K562 (cell line): ENCODE data around the gene MAPKAPK2. TPM values are rescaled to one million over a fixed set of nuclear protein-coding genes. Genes with fewer than 3 reads are reported as not detected.

ENCODE experiments used
- ATAC-seq: fragments of 200-7000 bp; cut with Tn5 transposase; 3 replicates; pipeline ENCODE4 v1.9.1; 2020; ENCODE audit warnings: moderate library complexity
- BruUV-seq: library from RNA; stranded (reverse); fragments of 400-500 nt; replicated peaks from 2 replicates; lab custom pipeline; 2021; lab: Mats Ljungman, UMichigan
- CTCF ChIA-PET: fragments of 300-600 bp; formaldehyde crosslinking; extraction: SDS; loops from one replicate; lab custom pipeline; 2021; ENCODE audit warnings: low intra/inter-chr PET ratio; lab: Yijun Ruan, JAX
- POLR2A ChIA-PET: fragments of 300-600, 350-650 bp; sonication (Branson Sonifier 250); formaldehyde crosslinking; extraction: SDS; loops from one replicate; lab custom pipeline; 2021; ENCODE audit warnings: antibody characterized with exemption, inconsistent platforms; lab: Yijun Ruan, JAX
- DNase-seq, 4 experiments: peaks; one replicate each; pipeline versions ENCODE4 v3.0.0 to v3.0.0-alpha.2; 2011 to 2018; ENCODE audit warnings: low spot score in 3 of 4, mixed read lengths in 3 of 4; ENCODE audit errors: extremely low read depth in 1 of 4
- FAIRE-seq: peaks from 2 replicates; lab custom pipeline; 2011; peaks lifted over from hg19 to GRCh38; lab: Jason Lieb, UNC
- H2AFZ ChIP-seq: 2 replicates; pipeline ENCODE4 v1.6.0; 2011; ENCODE audit warnings: low read depth, low read length, control low read depth, inconsistent platforms
- H3K27ac ChIP-seq: fragments of 200-600 bp; 3 replicates; pipeline ENCODE4 v1.8.0; 2011; ENCODE audit warnings: low read depth, mild to moderate bottlenecking, control low read depth, inconsistent platforms, low read length, moderate library complexity, mixed read lengths; ENCODE audit errors: extremely low read depth
- H3K27me3 ChIP-seq, 2 experiments: fragments of 300-600 bp in 1 of 2; 2 replicates in 1 of 2; 3 replicates in 1 of 2; pipeline versions ENCODE4 v1.6.0 to v1.8.0; 2011; ENCODE audit warnings: inconsistent platforms in 2 of 2, low read length in 2 of 2, mild to moderate bottlenecking in 1 of 2, mixed read lengths in 1 of 2, moderate library complexity in 1 of 2; ENCODE audit not compliant: control insufficient read depth in 2 of 2, insufficient read depth in 2 of 2
- H3K36me3 ChIP-seq: fragments of 300-600 bp; 3 replicates; pipeline ENCODE4 v1.8.0; 2011; ENCODE audit warnings: mild to moderate bottlenecking, low read length, inconsistent platforms; ENCODE audit not compliant: control insufficient read depth, insufficient read depth
- H3K4me1 ChIP-seq, 2 experiments: fragments of 200-600 bp in 1 of 2; replicated peaks in 1 of 2; 2 replicates in 1 of 2; 3 replicates in 1 of 2; pipeline versions ENCODE4 v1.5.1 to v1.8.0; 2011; ENCODE audit warnings: inconsistent platforms in 2 of 2, low read length in 2 of 2, mild to moderate bottlenecking in 1 of 2, mixed read lengths in 1 of 2, moderate library complexity in 1 of 2; ENCODE audit not compliant: control insufficient read depth in 2 of 2, insufficient read depth in 2 of 2
- H3K4me2 ChIP-seq: 2 replicates; pipeline ENCODE4 v1.6.1; 2011; ENCODE audit warnings: low read length, control low read depth, inconsistent platforms, mixed read lengths; ENCODE audit not compliant: insufficient read depth
- H3K4me3 ChIP-seq: fragments of 200-600 bp; sonication (generic), shearing (Covaris generic); 2 replicates; pipeline ENCODE4 v1.5.1; 2016; ENCODE audit warnings: control low read depth, inconsistent platforms
- H3K79me2 ChIP-seq: fragments of 200-600 bp; 3 replicates; pipeline ENCODE4 v1.8.0; 2011; ENCODE audit warnings: low read length, inconsistent platforms; ENCODE audit not compliant: control insufficient read depth, insufficient read depth
- H3K9ac ChIP-seq, 2 experiments: 2 replicates each; pipeline versions ENCODE4 v1.6.0 to v1.6.1; 2011; ENCODE audit warnings: low read depth in 2 of 2, low read length in 2 of 2, control low read depth in 1 of 2, inconsistent platforms in 1 of 2, mild to moderate bottlenecking in 1 of 2, mixed read lengths in 1 of 2; ENCODE audit not compliant: insufficient read depth in 1 of 2
- H3K9me1 ChIP-seq: one replicate; pipeline ENCODE4 v1.6.0; 2011; ENCODE audit warnings: inconsistent platforms, mild to moderate bottlenecking, low read length, moderate library complexity; ENCODE audit not compliant: control insufficient read depth, insufficient read depth
- H3K9me3 ChIP-seq: replicated peaks from 2 replicates; pipeline ENCODE4 v1.5.1; 2011; ENCODE audit warnings: low read depth, low read length, inconsistent platforms; ENCODE audit not compliant: control insufficient read depth, insufficient read depth
- H4K20me1 ChIP-seq: replicated peaks from 2 replicates; pipeline ENCODE4 v1.6.1; 2011; ENCODE audit warnings: low read length, inconsistent platforms, mixed read lengths; ENCODE audit not compliant: control insufficient read depth, insufficient read depth
- CREB1 ChIP-seq, 2 experiments: sonication (generic) in 1 of 2; formaldehyde crosslinking in 1 of 2; IDR thresholded peaks; 2 replicates each; pipeline versions ENCODE4 v1.6.1 to v1.8.0; 2012 to 2022; ENCODE audit warnings: inconsistent platforms in 1 of 2, mild to moderate bottlenecking in 1 of 2, missing genetic modification reagents in 1 of 2, moderate library complexity in 1 of 2
- PCBP2 ChIP-seq: fragments of 200-400 bp; formaldehyde crosslinking; IDR thresholded peaks from 2 replicates; pipeline ENCODE4 v1.6.1; 2018; ENCODE audit warnings: low read length, low read depth, mild to moderate bottlenecking, moderate library complexity; ENCODE audit not compliant: poor library complexity, severe bottlenecking
- POLR3A ChIP-seq: IDR thresholded peaks from 2 replicates; pipeline ENCODE4 v1.6.1; 2011; ENCODE audit warnings: borderline replicate concordance, mild to moderate bottlenecking, moderate library complexity; ENCODE audit not compliant: insufficient read length, insufficient read depth; ENCODE audit errors: extremely low read depth
- WGBS: fragments of 100-300 bp; shearing (Covaris generic); methylation state at CpG from one replicate; pipeline ENCODE4 v1.1.6; 2016; ENCODE audit warnings: low coverage, mixed read lengths; ENCODE audit not compliant: insufficient coverage; ENCODE audit errors: missing lambda C conversion rate; 5-methylcytosine and 5-hydroxymethylcytosine counted together
- in situ Hi-C: fragments of 300-500 bp; cut with MboI; formaldehyde crosslinking; loops from 4 replicates; pipeline ENCODE4 v1.15.0; 2018; ENCODE audit warnings: inconsistent platforms, mixed read lengths
- intact Hi-C: fragments of 100-400 bp; cut with micrococcal nuclease; formaldehyde crosslinking; loops from 2 replicates; pipeline ENCODE4 v1.14.2; 2022
- polyA plus RNA-seq, 8 experiments: library from polyadenylated mRNA; depleted of rRNA in 4 of 8; stranded (reverse) in 5 of 8; unstranded in 3 of 8; fragments of >200 nt; fragmentation: Nextera tagmentation in 2 of 8; fragmentation: Illumina TruSeq in 1 of 8; extraction: Ambion mirVana in 2 of 8; extraction: Trizol in 1 of 8; gene quantifications; 2 replicates each; pipeline versions ENCODE4 v1.2.1 to v1.2.3, GENCODE V29; 2011 to 2014; ENCODE audit warnings: inconsistent platforms in 1 of 8, missing spikeins in 1 of 8
- total RNA-seq, 7 experiments: library from RNA; depleted of rRNA in 6 of 7; stranded (reverse); fragments of >200 nt in 6 of 7; fragmentation: Illumina TruSeq in 2 of 7; extraction: Trizol in 2 of 7; gene quantifications; 2 replicates each; pipeline versions ENCODE4 v1.2.1 to v1.2.3, GENCODE V29; 2011 to 2021; ENCODE audit warnings: low replicate concordance in 1 of 7
- TF ChIP-seq, protein P1 (sequence below): fragments of 450-650 bp; IDR thresholded peaks from 2 replicates; pipeline ENCODE4 v1.6.1; 2018; ENCODE audit not compliant: partially characterized antibody
- TF ChIP-seq, protein P2 (sequence below), 2 experiments: IDR thresholded peaks; 2 replicates each; pipeline ENCODE4 v1.6.1; 2012; ENCODE audit warnings: improper control_type of control experiment in 2 of 2, low read depth in 2 of 2, low read length in 2 of 2, borderline replicate concordance in 1 of 2

MAPKAPK2 gene
- total and polyA plus RNA-seq, 9 of the 15 experiments (the other 6 are each of a cell fraction or from before 2014, with no cell fraction given), result 0.63 to 94.2 (median 52.1) TPM

DNA sequence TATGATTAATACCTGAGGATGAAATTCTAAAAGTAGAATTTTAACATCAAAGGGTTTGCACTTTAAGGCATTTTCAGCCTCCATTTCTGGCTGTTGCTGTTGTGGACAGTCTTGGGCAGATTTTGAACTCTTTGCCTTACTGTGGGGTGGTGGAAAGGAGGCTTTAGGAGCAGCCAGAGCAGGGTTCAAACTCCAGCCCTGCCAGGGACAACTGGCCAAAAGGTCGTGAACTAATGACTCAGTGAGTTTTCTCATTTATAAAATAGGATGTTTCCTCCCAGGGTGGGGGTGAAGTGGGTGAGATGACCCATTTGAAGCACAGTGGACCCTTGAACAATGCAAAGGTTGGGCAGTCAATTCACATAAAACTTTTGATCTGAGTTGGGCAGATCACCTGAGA, 36.7 kb downstream of the MAPKAPK2 start:
- BruUV-seq, result no TSS peak
- intact Hi-C loops (no loop called here), in situ Hi-C loops (no loop called here)
- DNase-seq (no peak), FAIRE-seq (no peak), ATAC-seq (no peak)
- TF ChIP-seq CREB1 (IDR thresholded peaks at IDR 0.05), result no peak
- no peak for TF ChIP-seq CREB1 (CRISPR knock-in tag; IDR thresholded peaks at IDR 0.05)
- no peak for TF ChIP-seq PCBP2
- no peak for TF ChIP-seq POLR3A
- CTCF ChIA-PET, result no interaction called here
- Histone ChIP-seq H3K27me3 (no peaks in the 10 kb centered on the region), H3K79me2 (peaks cover 75% of the 10 kb centered on the region), H4K20me1 (peaks cover 32% of the 10 kb centered on the region), H3K36me3 (no peaks in the 10 kb centered on the region), H3K4me1 (peaks cover 38 to 47% of the 10 kb centered on the region in 2 experiments), H3K27ac (no peak overlapping the region), H3K9ac (no peak overlapping the region), H3K9me1 (peaks cover 9% of the 10 kb centered on the region), H3K4me2 (no peak overlapping the region), H3K4me3 (no peak overlapping the region), H3K9me3 (no peaks in the 10 kb centered on the region), H2AFZ (no peak overlapping the region)
- WGBS, result 42% methylated on average over 1 of the region's 1 CpG
- POLR2A ChIA-PET, result interaction anchor here (0.7 to 0.8 kb wide), 2 partner anchors 9 to 39 kb away, joined by 3 read pairs; no protein-coding TSS in a partner anchor

DNA sequence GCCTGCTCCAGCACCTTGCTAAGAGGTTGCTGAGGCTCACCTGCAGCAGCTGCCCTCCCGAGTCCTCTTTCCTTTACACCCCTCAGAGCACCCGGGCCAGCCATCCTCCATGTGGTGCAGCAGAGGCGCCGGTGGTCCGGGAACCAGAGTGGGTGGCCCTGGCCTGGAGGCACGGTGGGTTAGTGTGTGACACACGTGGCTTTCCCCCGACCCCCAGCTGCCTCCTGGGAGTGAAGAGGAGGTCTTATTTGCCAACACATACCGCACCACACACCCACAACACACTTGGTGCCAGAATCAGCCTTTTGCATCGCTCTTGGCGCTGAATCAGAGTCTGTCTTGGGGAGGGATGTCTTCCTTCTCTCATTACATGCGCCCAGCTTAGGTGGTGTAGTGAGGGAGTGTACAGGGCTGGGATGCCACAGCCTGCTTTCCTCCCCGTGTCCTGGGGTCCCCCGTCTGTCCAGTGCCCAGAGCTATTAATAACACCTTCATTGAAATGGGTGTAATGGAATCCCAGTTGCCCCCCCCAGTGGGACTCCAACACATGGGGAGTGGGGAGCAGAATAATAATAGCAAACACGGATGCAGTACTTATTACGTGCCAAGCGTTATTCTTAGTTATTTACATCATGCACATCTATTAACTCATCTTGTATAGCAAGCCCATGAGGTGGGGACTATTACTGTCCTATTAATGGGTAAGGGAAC, 38.2 kb downstream of the MAPKAPK2 start:
- WGBS, result 82% methylated on average over 17 of the region's 17 CpGs
- TF ChIP-seq, protein P1, sequence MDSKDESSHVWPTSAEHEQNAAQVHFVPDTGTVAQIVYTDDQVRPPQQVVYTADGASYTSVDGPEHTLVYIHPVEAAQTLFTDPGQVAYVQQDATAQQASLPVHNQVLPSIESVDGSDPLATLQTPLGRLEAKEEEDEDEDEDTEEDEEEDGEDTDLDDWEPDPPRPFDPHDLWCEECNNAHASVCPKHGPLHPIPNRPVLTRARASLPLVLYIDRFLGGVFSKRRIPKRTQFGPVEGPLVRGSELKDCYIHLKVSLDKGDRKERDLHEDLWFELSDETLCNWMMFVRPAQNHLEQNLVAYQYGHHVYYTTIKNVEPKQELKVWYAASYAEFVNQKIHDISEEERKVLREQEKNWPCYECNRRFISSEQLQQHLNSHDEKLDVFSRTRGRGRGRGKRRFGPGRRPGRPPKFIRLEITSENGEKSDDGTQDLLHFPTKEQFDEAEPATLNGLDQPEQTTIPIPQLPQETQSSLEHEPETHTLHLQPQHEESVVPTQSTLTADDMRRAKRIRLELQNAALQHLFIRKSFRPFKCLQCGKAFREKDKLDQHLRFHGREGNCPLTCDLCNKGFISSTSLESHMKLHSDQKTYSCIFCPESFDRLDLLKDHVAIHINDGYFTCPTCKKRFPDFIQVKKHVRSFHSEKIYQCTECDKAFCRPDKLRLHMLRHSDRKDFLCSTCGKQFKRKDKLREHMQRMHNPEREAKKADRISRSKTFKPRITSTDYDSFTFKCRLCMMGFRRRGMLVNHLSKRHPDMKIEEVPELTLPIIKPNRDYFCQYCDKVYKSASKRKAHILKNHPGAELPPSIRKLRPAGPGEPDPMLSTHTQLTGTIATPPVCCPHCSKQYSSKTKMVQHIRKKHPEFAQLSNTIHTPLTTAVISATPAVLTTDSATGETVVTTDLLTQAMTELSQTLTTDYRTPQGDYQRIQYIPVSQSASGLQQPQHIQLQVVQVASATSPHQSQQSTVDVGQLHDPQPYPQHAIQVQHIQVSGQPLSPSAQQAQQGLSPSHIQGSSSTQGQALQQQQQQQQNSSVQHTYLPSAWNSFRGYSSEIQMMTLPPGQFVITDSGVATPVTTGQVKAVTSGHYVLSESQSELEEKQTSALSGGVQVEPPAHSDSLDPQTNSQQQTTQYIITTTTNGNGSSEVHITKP, result no peak
- TF ChIP-seq, protein P2, sequence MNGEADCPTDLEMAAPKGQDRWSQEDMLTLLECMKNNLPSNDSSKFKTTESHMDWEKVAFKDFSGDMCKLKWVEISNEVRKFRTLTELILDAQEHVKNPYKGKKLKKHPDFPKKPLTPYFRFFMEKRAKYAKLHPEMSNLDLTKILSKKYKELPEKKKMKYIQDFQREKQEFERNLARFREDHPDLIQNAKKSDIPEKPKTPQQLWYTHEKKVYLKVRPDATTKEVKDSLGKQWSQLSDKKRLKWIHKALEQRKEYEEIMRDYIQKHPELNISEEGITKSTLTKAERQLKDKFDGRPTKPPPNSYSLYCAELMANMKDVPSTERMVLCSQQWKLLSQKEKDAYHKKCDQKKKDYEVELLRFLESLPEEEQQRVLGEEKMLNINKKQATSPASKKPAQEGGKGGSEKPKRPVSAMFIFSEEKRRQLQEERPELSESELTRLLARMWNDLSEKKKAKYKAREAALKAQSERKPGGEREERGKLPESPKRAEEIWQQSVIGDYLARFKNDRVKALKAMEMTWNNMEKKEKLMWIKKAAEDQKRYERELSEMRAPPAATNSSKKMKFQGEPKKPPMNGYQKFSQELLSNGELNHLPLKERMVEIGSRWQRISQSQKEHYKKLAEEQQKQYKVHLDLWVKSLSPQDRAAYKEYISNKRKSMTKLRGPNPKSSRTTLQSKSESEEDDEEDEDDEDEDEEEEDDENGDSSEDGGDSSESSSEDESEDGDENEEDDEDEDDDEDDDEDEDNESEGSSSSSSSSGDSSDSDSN (IDR thresholded peaks at IDR 0.05; ENCODE audit: borderline replicate concordance in 1 of 2, low read depth in 2 of 2, low read length in 2 of 2), result no peak

More for the DNA sequence above, 38.2 kb downstream of the MAPKAPK2 start:
- intact Hi-C loops, result no loop called here
- peaks cover 15% of the 10 kb centered on the region for H3K9me1 ChIP-seq
- DNase-seq (no peak), ATAC-seq (no peak), FAIRE-seq (no peak)
- H3K4me3 ChIP-seq, result no peak overlapping the region
- peaks cover 35% of the 10 kb centered on the region for H4K20me1 ChIP-seq
- POLR2A ChIA-PET, result interaction anchor here (0.6 to 1.3 kb wide), 4 partner anchors 9 to 231 kb away, joined by 3 to 6 read pairs (median 3); no protein-coding TSS in a partner anchor
- no peak overlapping the region for H3K4me2 ChIP-seq
- BruUV-seq, result no TSS peak
- no peaks in the 10 kb centered on the region for H3K27me3 ChIP-seq
- CTCF ChIA-PET, result interaction anchor here (0.5 to 1.0 kb wide), 2 partner anchors 11 to 191 kb away, joined by 3 read pairs; no protein-coding TSS in a partner anchor
- in situ Hi-C loops, result no loop called here
- H3K36me3 ChIP-seq, result no peaks in the 10 kb centered on the region
- 0 out of 4 replicates have a peak overlapping the region, but pooled peaks of 1 of the 2 experiments have one; percentile 8 for H3K9ac ChIP-seq
- H3K9me3 ChIP-seq, result no peaks in the 10 kb centered on the region
- peaks cover 25 to 35% of the 10 kb centered on the region in 2 experiments for H3K4me1 ChIP-seq
- H2AFZ ChIP-seq, result no peak overlapping the region
- no peak overlapping the region for H3K27ac ChIP-seq
- peaks cover 73% of the 10 kb centered on the region for H3K79me2 ChIP-seq
